HG03378 (cell line): ENCODE measurements around the gene SLC25A53.
A peak's percentile ranks its signal among the peaks of the same experiment; 100 is the strongest.

Experiments
- ATAC-seq: cut with Tn5 transposase; IDR thresholded peaks from one replicate; pipeline ENCODE4 v1.9.1; 2021; ENCODE audit warnings: mild to moderate bottlenecking, moderate library complexity; ENCODE audit not compliant: unreplicated experiment

The SLC25A53 gene, protein sequence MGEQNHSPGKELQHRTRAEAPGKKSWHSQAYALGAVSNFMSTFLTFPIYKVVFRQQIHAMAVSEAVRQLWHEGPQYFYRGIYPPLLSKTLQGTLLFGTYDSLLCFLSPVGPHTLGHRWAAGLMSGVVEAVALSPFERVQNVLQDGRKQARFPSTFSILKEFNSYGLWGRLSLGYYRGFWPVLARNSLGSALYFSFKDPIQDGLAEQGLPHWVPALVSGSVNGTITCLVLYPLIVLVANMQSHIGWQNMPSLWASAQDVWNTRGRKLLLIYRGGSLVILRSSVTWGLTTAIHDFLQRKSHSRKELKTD

DNA sequence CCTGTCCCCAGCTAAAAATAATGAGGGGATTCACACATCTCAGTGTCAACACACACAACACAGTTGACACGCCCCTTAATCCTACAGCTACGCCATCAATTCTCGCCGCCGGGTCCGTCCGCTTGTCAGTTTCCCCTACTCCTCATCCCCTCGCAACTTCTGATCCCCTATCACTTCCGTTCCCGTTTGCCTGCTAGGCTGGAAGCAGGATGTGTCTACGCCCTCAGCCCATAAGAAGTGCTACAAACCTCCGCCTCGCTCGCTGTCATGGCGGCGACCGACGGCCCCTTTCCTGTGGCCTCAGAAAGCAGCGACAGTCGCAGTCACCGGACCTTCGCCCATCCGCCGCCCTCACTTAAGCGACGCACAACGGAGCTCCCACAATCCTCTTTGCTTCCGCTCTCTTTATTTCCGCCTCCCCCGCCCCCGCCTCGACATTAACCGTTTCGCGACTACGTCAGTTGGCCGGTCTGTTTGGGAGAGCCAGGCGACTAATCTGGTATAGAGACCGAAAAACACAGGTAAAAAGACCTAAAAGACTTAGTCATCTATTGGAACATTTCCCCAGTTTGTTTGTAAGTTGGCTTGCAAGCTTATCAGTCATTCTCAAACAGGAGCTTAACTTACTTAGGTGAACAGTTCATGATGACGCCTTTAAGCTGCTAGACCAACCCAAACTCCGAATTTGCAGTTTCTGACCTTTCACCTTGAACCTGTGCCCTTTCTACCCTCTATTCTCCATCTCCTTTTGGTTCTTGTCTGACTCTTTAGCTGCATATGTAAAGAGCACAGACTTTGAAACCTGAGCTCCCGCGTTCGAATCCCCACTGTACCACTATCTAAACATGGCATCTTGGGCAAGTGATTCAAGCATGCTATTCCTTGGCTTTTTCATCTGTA is at the start of gene SLC25A53:
Gene SLC25A53, minus strand, starts transcription at position 380 of the 900 bp plus-strand sequence. CDS start 51,752 bp downstream, outside the sequence.
- peak; percentile 89 for ATAC-seq

DNA sequence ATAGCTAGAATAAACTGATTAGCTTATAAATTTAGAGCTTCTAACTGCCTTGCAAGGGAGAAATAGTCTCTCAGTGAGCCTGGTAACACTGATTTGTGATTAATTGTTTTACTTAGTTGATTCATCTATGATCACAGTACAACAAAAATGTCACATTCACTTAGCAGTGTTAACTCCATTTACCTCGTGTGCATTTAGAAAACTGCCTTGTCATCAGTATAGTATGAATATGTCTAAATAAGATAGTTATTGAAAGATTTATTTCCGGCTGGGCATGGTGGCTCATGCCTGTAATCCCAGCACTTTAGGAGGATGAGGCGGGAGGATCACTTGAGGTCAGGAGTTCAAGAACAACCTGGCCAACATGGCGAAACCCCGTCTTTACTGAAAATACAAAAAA is 48.7 kb upstream of the SLC25A53 start:
- ATAC-seq: no peak

DNA sequence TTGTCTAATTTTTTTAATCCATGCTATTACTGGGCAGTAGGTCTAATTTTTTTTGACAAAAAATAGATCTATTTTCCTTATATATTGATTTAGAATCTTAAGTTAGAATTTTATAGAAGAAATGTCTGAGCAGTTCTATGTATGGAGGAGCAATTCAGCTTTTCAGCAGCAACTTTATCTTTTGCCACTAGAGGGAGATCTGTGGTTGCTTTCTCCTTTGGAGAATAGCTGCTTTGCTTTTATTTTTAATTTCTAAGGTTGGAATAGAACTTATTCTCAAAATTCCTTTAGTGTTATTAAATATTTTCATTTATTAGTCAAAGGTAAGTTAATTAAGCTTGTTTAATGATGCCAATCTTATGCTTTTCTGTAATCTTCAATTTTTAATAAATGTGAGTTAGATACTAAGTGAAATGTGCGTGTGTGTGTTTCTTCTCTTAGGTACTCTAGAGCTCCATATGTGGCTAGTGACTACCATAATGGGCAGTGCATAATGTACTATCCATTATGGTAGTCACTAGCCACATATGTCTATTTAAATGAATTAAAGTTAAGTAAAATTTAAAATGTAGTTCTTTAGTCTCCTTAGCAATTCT is 38.8 kb upstream of the SLC25A53 start:
- peak; percentile 83 for ATAC-seq

DNA sequence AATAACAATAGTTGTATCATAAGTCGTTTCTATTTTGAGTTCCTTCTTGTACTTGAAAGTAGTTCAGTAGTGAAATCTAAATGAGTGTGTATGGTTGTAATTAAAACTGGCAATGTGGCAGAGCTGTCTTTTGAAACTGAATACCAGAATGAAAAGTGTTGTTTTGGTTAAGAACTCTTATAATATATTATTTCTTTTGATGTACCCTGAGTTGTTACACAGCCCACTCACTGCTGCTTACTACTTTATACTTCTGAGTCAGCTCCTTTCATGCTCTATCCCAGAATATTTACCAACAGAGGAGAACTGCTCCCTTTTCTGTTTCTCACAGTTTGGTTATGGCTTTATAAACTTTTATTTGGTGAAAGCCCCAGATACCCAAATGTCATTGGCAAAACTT is 38.2 kb upstream of the SLC25A53 start:
- peak; percentile 9 for ATAC-seq

DNA sequence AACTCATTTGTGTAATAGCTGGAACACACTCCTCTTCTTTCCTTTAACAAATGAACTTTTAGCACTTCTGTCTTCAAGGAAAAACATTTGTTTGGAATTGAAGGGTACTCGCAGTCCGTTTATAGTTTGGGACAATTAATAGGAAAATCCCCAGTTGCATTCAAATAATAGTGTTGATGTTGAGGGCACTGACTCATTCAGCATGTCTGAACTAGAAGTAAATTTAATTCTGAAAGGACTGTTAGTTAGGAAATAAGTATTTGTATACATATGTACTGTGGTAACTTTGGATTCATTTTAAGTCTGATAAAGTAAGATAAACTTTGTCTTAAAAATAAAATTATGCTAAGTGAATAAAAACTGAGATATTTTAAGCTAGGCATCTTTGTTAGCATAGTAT is 36.7 kb upstream of the SLC25A53 start:
- ATAC-seq: no peak

DNA sequence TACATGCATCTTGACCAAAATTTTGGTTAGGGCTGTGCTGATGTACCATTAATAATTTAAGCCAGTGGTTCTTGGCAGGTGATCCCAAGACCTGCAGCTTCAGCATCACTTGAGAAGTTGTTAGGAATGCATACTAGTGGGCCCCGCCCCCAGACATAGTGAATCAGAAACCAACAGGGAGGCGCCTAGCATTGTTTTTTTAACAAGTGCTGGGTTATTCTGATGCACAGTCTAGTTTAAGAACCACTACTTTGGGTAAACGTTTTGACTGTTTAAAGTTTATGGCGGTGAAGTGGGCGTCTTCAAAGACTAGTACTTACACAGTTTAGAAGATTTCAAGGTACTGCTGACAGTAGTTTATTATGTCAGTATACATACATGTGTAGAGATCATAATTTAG is 33.0 kb upstream of the SLC25A53 start:
- no peak for ATAC-seq

DNA sequence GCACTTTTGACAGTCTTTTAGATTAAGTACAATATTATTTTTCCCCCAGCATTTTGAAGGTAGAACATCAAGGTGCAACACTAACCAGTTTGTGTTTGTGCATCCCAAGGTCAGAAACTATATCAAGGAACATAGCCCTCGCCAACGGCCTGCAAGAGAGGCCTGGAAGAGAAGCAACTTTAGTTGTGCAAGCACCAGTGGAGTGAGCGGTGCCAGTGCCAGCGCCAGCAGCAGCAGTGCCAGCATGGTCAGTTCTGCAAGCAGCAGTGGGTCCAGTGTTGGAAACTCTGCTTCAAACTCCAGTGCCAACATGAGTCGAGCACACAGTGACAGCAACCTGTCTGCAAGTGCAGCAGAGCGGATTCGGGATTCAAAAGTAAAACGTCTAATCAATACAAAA is 31.1 kb upstream of the SLC25A53 start:
- ATAC-seq: no peak

DNA sequence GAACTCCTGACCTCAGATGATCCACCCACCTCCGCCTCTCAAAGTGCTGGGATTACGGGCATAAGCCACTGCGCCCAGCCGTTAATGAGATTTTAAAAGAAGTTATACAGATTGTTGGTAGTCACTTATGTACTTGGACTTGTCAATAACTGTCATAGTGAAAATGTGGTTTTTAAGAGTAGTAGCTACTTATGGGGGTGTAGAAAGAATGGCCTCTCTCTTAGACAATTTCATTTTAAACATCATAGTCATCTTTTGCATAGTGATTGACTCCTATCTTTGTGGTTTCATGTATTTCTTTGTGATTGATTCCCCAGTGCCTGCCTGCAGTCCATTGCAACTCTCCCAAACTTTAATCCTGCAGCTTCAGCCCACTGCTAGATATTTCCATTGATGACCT is 26.9 kb upstream of the SLC25A53 start:
- no peak for ATAC-seq

DNA sequence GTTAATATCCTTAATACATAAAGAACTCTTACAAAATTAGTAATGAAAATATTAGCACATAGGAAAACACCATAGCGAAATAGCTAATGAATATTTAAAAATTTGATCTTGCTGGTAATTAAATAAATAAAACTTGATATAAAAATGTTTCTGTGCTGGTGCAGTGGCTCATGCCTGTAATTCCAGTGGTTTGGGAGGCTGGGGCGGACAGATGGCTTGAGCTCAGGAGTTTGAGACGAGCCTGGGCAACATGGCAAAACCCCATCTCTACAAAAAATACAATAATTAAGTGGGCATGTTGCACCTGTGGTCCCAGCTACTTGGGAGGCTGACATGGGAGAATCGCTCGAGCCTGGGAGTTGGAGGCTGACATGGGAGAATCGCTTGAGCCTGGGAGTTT is 17.0 kb upstream of the SLC25A53 start:
- ATAC-seq: no peak

DNA sequence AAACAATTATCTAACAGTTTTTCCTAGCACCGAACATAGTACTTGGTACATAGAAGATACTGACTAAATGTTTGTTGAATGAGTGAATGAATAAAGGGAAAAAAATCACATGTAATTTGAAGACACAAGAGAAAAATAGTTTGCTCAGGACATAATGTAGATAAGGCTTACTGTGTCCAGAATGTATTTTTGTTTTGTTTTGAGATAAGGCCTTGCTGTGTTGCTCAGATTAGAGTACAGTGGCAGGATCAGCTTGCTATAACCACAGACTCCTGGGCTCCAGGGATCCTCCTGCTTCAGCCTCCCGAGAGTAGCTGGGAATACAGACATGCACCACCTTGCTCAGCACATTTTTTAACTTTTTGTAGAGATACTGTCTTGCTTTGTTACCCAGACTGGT is 16.0 kb upstream of the SLC25A53 start:
- no peak for ATAC-seq

DNA sequence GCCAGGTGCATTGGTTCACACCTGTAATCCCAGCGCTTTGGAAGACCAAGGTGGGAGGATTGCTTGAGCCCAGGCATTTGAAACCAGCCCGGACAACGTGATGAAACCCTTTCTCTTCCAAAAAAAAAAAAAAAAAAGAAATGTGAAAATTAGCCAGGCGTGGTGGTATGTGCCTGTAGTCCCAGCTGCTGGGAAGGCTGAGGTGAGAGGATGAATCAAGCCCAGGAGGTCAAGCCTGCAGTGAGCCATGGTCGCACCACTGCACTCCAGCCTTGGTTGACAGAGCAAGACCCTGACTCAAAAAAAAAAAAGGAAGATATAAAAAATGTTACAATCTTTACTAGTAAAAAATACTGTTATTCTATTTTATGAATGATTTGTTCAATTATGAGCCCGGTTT is 15.3 kb upstream of the SLC25A53 start:
- ATAC-seq: no peak

DNA sequence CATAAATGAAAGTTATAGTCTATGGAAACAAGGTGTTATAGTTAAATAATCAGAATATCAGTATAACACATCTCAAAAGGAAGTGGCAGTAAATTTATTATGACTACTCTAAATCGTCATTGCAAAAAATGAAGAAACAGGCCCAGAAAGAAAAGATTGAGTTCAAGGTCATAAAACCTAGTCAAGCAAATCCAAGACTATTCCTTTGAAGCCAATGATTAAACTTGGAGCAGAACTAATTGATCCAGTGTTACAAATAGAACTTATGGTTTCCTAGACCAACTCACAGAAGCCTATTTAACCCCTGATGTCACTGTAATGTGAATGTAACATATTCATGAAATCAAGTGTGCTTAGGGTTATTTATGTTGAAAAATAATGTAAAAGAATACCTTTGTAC is 11.3 kb upstream of the SLC25A53 start:
- ATAC-seq: no peak

DNA sequence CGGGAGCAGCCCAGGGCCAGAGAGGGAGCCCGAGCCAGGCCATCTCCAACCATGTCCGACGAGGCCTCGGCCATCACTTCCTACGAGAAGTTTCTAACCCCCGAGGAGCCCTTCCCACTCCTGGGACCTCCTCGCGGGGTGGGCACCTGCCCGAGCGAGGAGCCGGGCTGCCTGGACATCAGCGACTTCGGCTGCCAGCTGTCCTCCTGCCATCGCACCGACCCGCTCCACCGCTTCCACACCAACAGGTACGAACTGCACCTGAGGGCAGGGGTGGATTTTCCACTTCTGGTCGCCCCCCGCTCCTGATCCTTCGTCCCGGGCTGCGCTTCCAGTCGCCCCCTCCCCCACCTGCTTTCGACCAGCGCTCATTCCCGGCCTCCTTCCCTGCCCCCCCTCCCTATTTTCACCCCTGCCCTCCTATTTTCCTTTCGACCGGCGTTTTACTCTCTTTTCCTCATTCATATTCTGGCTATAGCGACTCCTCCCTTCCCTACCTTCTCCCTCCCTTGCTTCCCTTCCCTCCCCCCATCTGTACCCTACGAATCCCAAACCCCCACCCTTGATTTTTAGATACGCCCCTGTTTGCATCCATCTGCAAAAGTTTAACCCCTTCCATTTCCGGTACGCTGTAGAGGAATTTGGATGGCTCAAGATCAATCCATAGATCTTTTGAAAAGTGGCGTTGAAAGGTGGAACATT is 10.1 kb upstream of the SLC25A53 start:
- peak; percentile 15 for ATAC-seq

DNA sequence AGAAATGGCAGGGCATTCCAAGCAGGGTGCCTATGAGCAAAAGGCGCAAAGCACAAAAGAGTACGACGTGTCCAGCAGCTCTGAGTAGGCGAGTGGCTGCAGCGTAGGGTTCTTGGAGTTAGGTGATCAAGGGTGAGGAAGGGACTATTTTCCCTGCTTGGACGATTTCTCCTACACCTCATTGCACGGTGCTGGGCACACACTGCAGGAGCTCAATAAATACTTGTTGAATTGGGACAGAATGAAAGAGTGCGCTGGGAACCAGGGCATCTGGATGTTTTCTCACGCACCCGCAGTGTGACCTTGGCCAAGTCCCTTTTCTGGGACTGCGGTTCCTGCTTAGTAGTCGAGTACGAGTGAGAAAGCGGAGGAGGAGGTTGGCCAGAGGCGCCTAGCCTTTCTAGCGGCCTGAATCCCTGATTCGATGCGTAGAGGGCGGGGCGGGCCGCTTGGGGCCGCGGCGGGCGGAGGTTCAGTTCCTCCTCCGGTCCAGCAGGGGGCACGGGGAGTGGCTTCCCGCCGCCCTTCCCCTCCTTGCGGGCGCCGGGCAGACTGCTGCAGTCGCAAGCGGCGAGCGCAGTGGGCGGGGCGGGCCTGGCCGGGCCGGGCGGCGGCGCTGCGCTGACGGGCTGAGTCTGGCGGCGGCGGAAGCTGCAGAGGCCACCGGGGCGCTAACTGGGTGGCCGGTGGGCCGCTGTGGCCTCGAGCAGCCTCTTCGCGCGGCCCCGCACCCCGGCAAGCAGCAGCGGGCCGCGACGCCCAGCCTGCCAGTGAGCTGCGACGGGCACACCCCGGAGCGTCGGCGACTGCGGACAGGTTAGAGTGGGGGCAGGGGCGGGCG is 9.3 kb upstream of the SLC25A53 start, which contains the start of gene FAM199X:
Gene FAM199X, plus strand, starts transcription at position 560 of the 841 bp plus-strand sequence. CDS start 333 bp downstream, outside the sequence.
- peak; percentile 93 for ATAC-seq

DNA sequence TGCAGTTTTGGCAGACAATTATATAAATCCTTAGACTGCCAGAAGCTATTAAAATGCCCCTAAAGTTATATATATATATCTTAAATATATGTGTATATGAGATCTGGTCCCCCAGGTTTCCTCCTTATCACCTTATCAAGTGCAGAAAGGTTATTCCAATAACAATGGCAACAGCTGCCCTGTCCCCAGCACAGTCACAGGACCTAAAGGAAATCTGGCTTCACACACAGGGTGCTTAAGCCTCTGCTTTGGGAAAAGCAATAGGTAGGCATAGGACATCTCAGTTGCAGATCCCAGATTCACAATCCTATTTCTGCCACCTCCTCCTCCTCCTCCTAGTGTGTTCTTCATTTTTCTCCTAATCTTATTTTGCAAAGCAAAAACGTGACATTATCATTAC is 5.8 kb downstream of the SLC25A53 start:
- ATAC-seq: no peak

DNA sequence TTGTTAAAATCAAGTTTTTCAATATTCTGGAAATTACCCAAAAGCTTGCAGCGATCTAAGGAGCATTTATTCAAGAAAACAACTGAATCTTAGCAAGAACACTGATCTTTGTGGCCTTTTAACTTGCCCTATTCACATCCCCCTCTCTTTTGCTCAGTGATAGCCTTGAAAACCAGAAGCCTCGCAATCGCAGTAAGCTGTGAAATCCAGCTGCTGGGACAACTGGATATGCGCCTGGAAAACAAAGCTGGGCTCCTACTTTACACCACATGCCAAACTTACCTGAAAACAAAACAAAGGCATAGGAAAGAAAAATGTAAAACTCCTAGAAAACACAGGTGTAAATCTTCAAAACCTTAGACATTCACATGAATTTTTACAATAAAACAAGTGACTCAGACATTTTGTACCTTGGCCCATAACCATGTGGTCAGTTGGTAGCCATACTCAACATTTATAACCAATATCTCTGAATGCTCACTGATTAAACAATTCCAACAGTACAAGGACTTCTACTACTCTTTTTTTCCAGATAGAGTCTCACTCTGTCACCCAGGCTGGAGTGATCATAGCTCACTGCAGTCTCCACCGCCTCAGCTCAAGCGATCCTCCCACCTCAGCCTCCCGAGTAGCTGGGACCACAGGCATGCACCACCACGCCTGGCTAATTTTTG is 15.6 kb downstream of the SLC25A53 start:
- ATAC-seq: no peak

DNA sequence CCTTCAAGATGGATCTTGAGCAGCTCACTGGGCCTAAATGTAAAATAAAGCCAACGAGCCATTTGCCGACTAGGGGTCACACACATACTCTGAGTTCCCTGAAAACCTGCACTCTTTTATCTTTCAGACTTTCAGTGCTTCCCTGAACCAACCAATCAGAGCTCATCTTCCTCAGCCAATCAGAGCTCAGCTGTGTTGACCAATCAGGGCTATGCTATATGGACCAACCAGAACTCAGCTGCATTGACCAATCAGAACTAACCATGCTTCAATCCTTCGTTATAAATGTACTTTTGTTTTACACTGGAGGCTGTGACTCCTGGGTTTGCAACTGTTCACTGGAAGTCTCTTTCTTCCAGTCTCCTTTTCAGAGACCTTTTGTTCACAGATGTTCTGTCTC is 19.3 kb downstream of the SLC25A53 start:
- ATAC-seq: no peak

DNA sequence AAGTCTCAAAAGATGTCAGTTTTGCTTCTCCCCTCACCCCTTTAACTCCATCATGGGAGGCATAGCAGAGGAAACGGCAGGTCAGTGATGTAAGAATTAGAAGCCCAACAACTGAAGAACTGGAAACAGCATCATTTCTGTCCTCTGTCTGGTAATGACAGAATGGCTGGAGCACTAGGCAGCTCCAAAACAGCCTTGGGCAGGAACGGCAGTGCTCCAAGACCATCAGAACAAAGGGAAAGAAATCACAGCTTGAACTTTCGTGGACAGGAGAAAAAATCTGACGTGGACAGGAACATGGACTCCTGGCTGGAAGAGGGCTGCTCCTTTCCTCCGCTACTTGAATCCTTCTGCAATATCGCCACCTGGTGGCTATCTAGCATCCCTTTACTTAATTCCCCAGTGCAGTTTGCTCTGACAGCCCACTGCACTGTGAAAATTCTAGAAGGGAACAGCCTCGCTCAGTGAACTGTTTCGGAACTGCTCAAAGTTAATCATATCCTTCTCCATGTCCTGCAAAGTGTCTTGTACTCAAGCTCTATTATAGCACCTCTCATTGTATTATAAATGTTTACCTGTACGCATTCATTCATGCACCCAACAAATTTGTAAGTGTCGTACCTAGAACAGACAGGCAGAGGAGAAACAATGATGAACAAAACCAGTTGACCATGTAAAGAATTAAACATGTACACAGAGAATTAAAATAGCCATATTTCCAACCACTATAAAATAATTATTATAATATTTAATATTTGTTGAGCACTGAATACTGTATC is 20.4 kb downstream of the SLC25A53 start:
- ATAC-seq: peak; percentile 90

DNA sequence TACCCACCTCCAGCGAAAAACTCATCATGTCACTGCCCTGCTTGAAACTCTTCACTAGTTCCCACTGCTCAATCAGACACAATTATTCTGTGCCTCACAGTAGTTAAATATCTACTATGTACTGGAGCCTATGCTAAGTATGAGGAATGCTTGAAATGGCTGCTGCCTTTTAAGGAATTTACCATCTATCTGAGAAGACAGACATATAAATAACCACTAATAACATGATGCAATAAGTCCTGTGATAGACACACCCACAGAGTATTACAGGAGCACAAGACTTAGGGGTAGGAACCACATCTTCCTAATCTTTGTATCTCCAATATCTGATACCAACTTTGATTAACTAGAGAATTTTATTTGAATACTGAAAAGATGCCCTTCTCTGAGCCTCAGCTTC is 21.1 kb downstream of the SLC25A53 start:
- ATAC-seq: no peak
